HG03066 (cell line): ENCODE measurements around the gene CLBA1.

Source experiments
- ATAC-seq: cut with Tn5 transposase; IDR thresholded peaks from one replicate; pipeline ENCODE4 v1.9.1; 2021; ENCODE audit warnings: low read depth; ENCODE audit not compliant: unreplicated experiment

CLBA1 gene

DNA sequence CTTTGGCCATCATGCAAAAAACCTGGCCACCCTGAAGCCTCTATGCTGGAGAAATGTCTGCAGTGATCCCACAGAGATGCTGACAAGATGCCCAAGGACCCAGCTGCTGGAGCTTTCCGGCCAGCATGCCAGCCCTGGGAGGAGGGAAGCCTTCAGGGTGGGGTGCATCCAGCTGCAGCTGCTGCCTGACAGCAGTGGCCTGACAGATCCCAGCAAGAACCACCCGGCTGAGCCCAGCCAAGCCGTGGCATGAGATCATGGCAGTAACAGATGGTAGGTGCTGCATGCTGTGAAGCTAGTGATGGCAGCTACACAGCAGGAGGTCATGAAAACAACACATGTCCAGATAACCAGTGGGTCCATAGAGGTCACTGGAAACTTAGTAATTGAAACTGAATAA is 13.8 kb downstream of the CLBA1 start:
- no peak for ATAC-seq

DNA sequence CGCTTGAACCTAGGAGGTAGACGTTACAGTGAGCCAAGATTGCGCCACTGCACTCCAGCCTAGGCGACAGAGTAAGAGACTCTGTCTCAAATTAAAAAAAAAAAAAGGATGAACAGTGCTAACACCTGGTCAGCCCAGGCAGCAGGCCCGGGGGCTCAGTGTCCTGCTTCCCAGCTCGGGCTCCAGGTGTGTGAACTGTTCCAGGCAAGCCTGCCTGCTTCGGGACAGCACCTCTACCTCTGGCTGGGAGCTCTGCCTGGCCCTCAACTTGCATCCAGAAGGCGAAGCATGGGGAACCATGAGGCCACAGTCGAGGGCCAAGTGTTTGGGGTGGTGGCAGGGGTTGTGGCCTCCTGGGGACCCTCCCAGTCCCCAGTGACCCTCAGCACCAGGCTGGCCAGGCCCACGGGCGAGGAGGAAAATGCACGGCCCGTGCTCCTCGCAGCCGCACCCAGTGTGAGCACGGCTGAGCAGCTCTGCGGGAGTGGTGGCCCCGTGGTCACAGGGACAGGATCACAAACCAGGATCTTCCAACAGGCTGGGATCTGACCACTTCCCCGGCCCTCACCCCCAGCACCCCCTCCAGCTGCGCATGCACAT is 19.8 kb downstream of the CLBA1 start:
- ATAC-seq: no peak

DNA sequence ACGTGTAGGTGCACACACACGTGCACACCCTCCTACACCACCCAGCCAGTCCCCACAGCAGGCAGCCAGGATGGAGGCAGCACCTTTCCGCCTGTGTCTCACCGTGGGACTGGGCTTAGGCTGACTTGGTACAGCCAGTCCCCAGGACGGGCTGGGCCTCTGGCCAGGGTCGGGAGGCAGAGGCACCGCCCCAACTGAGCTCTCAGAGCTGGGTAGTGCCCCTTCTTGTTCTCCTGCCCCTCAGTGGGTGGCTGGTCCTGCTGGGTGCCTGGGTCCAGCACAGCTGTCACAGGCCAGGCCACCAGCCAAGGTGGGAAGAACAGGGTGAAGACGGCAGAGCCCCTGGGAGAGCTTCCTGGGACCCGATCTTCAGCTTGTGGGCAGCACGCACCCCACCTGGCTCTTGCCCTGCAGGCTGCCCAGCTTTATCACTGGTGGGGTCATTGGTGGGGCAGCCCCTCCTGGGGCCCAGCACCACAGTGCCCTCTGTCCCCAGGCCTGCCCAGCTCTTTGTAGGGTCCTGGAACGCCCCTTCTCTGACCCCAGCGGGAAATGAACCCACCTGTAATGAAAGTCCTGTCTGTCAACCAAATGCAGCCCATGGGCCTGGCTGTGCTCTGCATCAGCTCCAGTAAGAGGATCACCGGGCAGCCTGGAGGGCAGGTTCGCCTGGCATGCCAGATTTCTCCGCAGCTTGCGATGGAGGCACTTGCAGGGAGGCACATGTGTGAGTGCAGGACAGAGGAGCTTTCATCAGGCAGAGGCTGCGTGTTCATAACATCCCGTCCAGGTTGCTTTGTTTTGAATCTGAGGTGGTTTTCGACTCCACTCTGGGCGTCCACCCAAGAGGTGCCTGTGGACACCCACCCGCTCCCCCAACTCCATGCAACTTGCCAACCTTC is 20.6 kb downstream of the CLBA1 start:
- no peak for ATAC-seq

DNA sequence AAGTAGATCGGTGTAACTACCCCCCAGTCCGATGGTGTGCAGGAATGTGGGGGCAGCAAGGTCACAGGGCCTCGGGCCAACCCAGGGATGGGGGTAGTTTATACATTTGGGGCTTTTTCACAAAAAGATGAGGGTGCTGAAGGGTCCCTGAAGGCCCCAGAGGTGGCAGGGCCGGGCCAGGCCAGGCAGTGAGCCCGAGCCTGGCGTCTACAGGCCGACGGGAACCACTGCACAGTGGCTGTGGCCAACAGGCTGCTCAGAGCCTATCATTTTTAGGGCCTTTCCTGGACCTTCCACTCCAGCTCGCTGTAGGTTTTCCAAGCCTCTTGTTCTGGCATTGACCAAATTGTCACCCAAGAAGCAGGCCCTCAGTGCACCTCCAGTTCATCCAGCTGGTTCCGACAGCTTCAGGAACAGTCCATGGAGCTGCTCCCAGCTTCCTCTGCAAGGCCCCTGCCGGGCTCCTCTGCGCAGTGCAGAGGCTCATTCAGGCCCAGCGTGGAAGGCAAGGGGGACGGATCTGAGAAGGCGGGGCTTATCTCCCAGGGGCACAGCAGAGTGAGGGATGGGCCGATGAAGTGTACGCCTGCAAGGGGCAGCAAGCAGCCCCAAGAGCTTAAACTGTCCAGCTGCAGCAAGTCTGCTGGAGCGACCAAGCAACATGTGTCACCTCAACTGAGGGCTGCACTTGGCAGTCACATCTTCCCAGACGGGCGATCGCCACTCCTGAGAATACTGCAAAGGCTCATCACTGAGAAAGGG is 21.4 kb downstream of the CLBA1 start:
- no peak for ATAC-seq

DNA sequence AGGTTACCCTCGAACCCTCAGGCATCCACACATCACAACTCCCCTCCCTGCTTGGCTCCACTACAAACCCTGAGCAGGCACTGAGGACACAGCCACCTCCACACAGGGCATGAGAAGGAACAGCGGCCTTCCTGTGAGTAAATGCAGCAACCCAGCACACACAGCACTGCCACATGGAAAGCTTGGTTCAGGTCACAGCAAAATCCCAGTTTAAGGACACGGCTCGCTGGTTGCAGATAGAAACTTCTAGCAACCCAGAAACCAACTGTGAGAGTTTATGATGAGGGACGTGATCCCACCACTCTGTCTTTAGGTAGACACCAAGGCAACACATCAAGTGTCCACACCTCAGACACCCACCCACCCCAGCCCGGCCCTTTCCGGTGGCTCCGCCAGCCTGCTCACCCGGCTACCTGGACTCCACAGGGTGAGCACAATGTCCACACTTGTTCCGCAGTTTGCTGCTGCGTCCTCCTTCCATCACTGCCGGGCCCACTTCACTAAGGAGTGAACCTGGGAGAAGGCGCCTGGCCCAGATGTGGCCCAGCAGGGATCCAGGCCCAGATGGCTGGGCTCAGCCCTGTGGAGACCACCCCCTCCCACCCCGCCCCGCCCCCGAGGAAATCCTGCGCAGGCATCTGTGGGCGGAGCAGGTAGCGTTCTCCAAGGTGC is 22.1 kb downstream of the CLBA1 start:
- ATAC-seq: no peak

DNA sequence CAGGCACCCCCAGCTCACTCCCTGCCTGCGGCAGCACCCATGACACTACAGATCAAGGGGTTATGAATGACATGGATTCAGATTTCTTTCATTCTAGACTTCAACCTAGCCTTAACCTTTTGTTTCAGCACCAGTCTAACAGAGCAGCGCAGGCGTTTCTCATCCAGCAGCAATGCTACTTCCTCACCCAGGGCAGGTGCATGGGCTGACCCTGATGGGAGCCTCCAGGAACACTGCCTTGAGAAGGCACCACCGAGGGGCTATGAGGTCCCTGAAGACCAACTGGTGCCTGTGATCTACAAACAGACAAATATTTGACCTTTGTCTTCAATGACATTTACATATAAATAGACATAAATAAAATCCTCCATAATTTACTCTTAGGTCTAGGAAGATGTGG is 24.5 kb downstream of the CLBA1 start:
- no peak for ATAC-seq

DNA sequence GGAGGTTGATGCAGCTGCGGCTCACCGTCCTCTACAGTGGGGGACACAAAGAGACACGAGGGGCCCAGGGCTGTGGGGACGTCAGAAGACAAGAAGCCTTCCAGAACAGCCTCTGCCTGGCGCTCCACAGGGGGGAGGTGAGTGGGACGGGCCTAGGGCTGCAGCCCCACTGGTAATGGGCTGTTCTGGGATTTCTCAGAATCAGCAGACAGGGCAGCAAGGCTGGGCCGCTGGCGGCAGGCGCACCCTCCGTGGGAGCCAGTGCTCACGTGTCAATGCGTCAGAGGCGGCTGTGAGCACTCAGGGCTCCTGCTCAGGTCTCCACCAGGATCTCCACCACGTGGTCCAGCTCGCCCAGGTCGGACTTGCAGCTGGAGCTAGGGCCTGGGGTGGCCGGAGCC is 25.3 kb downstream of the CLBA1 start:
- ATAC-seq: no peak

DNA sequence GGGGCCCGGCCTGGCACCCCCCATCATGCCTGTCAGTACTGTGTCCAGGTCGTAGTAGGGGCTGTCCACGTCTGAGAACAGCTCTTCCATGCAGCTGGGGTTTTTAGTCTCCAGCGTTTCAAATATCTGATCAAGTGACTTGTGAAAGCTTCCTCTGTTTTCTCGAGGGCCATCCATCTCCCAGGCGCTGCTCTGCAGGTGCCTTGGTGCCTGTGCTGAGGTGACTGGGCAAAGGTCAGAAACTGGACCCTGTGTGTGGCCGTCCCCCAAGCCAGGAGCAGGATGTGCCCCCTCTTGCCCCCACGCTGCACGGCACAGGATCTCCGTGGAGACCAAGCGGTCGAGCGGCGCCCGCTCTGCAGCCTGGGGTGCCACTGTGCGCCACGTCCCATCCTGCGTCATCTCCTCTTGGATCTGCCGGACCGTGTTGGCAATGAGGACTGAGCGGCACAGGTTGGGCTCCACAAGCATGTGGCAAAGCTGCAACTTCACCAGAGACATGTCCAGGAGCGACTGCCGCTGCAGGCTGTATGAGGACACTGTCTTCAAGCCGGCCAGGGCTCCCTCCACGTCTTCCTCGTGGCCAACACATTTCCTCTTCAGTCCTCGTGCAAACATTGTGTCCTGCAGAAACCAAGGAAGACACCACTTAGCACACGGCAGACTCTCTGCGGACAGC is 25.9 kb downstream of the CLBA1 start:
- ATAC-seq: no peak

DNA sequence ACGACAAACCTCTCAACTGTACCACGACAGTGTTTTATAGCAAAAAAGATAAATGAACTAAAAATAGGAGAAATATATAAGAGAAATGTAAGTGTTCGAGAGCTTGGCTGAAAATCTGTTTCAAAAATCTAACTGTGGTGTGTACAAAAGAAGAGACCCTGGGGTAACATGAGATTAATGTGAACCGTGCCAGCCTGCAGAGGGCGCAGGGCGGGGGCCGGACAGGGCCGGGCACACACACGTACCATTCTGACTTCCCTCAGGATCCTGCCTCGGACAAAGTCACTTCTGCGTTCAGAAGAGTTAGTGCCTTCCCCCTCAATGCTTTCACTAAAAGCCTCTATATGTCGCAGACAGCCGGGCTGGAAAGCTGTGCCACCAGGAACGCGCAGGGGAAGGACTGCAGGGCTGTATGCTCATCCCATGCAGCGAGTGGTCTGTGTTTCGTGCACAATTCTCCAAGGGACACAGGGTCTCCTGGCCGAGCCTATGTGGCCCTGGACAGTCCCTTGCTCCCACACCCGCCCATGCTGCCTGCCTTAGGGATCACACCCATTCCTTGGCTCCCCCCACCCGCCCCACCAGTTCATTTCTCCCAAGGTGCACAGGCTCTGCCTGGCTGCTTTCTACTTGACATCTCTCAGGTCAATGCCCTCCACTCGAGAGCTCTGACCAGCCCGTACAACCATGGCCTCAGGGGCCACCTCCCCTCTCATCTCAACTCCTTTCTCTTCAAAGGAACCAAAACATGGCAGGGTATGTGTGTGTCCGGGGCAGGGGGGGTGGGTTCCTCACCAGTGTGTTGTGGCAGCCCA is 26.8 kb downstream of the CLBA1 start:
- no peak for ATAC-seq

DNA sequence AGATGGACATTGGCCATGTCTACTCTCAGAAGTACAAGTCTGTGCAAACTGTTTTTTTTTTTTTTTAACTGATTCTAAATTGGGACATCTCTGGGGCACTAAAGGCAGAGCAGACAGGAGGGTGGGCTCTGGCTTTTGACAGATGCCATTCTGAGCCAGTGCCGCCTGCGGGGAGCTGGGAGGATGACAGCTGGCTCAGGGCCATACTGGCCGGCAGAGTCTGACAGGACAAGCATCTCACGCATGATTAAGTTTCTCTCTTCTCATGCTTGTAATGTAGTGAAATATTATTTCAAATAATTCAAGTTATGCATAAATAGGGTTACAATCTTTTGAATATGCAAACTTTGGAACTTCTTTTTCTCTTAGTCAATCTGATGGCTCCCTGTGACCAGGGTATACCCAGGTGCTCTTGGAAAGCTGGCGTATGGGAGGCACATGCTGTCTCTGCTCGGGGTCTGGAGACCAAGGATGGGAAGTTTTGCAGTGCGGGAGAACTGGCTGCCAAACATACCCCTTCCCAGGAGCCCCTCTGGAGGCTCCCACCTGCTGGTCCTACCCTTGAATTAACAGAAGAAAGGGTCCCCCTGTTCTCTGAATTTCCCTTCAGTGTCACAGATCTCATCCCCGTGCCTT is 27.7 kb downstream of the CLBA1 start:
- ATAC-seq: no peak

DNA sequence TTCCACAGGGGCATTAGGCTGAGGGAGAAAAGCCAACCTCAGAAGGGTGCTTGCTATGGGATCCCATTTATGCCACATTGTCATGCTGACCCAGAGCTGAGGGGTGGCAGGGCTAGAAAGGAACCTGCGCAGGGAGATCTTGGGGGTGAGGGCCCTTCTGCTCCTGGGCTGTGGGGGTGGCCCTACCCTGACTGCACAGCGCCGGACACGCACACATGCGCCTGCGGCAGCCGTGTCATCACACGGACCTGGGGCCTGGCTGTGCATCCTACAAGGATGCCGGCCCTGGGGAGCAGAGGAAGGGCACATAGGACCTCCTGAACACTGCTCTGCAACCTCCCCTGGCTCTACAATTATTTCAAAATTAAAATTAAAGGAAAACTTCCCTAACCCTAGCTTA is 28.4 kb downstream of the CLBA1 start:
- no peak for ATAC-seq

DNA sequence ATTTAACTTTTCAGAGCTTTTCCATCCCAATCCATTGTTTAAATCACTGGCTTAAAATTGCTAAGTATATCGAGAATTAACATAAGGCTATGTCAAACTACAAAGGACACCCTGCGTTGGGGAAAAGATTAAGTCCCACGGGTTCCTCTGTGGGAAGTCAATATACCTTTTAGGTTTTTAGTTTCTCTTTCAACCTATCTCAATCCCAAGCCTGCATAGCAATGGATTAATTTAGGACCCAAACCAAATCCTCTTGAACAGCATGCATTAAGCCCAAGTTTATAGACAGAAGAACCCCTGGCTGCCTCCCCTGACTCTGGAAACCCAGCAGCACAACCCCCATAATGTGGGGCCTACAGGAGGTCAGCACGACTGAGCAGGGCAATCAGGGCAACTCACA is 29.0 kb downstream of the CLBA1 start:
- no peak for ATAC-seq

DNA sequence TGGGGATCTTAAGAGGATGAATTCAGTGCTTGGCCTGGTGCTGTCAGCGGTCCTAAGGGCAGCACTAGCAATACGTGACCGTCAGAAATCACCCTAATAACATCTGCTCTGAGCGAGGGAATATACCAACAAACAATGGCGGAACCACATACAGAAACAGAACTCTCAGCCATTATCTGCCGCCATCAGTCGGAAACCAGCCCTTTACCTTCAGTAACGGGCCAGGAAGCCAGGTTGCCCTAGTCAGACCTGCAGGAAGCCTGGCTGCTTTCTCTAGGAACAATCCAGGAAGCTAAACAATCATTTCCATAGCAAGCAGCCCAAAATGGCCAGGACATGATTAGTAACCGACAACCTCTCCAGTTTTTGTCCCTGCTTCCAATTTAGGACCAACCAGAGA is 29.7 kb downstream of the CLBA1 start:
- ATAC-seq: no peak

DNA sequence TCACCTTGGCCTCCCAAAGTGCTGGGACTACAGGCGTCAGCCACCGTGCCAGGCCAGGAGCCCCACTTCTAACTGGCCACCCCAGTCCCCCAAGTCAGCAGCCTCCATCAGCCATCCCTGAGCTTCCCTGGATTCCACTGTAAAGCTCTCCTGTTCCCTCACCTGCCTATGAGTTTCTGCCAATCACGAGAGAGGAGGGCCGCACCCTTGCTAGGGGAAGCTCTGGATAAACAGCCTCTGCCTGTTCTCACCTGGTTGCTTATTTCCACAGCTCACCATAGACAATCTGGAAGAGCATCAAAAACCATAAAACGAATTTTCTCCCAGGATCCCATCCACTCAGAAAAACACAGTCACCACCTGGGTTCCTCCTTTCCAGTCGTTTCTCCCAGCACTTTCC is 30.3 kb downstream of the CLBA1 start:
- no peak for ATAC-seq

DNA sequence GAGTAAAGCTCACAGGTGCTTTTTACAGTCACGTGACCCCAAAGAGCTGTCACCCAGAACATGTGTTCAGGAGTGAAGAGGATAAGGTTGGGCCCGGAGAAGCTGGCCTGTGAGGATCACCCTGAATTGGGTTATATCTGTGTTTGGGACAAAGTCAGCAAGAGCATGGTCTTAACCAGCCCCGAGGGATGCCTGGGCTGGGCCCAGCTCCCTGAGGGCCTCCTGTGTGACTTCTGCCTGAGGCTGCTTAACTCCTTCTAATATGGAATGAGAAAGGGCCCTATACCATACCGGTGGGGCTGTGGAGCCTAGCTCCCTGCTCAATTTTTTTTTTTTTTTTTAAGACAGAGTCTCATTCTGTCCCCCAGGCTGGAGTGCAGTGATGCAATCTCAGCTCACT is 32.8 kb downstream of the CLBA1 start:
- no peak for ATAC-seq

DNA sequence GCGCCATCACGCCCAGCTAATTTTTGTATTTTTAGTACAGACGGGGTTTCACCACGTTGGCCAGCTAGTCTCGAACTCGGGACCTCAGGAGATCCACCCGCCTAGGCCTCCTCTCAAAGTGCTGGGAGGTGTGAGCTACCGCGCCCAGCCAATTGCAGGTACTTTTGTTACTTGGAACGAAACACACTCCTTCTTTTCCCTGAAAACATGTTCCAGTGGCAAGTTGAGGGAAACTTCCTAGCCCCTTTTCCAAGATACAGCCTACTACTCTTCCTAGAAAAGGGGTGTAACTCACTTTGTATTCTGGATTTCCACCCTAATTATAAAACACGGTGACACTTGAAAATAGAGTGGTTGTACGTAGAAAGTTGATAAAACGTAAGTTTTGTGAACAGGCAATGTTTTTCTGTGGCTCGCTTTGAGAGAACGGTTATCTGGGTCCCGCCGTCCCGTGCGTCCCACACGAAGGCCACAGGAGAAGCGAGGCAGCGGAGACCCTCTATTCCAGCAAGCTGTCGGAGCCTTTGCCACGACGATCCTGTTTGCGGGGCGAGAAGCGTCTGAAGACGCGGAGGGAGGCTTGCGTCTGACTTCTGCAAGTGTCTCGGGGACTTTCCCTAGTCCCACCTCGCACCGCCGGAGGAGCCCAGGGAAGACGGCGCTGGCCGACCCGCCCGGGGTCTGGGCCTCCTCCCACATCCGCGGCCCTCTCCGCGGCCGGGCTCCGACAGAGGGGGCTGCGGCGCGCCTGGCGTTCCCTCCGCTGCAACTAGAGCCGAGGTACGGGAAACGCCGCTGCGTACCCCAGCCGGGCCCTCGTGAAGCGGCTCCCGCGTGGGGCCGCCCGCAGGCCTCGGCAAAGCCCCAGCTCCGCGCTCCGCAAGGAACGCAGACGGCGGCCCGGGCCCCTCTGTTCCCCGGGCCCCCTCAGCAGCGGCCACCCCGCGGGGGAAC is 34.5 kb downstream of the CLBA1 start:
- ATAC-seq: peak; percentile 11

DNA sequence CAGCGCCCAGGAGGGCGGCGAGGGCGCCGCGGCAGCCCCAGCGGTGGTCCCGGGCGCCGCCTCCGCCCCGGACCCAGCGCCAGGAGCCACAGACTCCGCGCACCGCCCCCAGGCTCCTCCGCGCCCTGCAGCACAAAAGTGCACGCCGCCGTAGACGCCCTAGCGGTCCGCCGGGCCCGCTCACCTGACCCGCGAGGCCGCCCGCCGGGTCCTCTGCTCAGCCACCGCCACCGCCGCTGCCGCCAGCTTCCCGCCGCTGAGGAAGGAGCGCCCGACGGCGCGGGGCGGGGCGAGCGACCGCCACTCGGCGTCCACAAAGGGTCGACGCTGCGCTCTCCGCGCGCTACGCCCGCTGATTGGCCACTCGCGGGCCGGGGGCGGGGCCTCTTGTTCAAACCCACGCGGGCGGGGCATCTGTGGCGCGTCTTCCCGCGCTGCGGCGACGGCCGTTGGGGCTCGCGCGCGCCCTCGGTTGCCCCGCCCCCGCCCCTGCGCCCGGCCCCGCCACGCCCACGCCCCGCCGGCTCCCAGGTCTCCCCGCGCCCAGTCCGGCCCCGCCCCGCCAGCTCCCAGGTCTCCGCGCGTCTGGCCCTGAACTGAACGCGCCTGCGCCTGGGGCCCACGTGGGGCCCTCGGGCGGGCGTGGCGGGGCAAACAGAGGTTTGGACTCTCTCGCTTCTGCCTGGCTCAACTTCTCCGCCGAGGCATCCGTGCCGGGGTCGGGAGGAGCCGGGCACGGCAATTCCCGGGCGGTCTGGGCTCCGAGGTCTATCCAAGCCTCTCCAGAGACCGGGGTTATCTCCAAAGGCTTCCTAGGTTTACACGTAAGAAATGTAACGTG is 35.4 kb downstream of the CLBA1 start, which contains the start of gene CDCA4:
CDCA4 (minus strand) TSS at position 269 of the 841 bp plus-strand sequence. CDS start 9,154 bp downstream, outside the sequence.
- ATAC-seq: peak; percentile 69
